Thoracic aorta (tissue), 2 donors: ENCODE results near the gene SLC20A1. TPM values are rescaled to one million over a fixed set of nuclear protein-coding genes. Genes with fewer than 3 reads are reported as not detected.
A peak's percentile ranks its signal among the peaks of the same experiment; 100 is the strongest.

Experiments
- ATAC-seq: fragments of 150-250 bp; one replicate; pipeline ENCODE4 v1.8.0; 2017; ENCODE audit warnings: low read depth; ENCODE audit not compliant: insufficient number of reproducible peaks, low FRiP score
- DNase-seq: peaks from one replicate; pipeline ENCODE4 v3.0.0-alpha.2; 2020; ENCODE audit warnings: low spot score
- H3K27ac ChIP-seq, 2 donors: fragments of 200-600 bp; sonication (generic); 1 replicate in 1 of 2; 2 replicates in 1 of 2; pipeline ENCODE4 v1.5.1; 2016; ENCODE audit warnings: mild to moderate bottlenecking in 2 of 2, moderate library complexity in 2 of 2
- H3K27me3 ChIP-seq: fragments of 200-600 bp; sonication (generic); replicated peaks from 2 replicates; pipeline ENCODE4 v1.6.0; 2016; ENCODE audit warnings: mild to moderate bottlenecking; ENCODE audit not compliant: insufficient read depth
- H3K36me3 ChIP-seq: fragments of 200-600 bp; sonication (generic); one replicate; pipeline ENCODE4 v1.5.1; 2016
- H3K4me1 ChIP-seq, 2 donors: fragments of 200-600 bp; sonication (generic); 1 replicate in 1 of 2; 2 replicates in 1 of 2; pipeline versions ENCODE4 v1.5.1 to v1.6.0; 2016; ENCODE audit warnings: low read depth in 2 of 2, mild to moderate bottlenecking in 1 of 2; ENCODE audit not compliant: control insufficient read depth in 1 of 2
- H3K4me3 ChIP-seq: fragments of 200-600 bp; sonication (generic); 2 replicates; pipeline ENCODE4 v1.5.1; 2016; ENCODE audit warnings: mild to moderate bottlenecking
- H3K9me3 ChIP-seq: fragments of 200-600 bp; sonication (generic); 2 replicates; pipeline ENCODE4 v1.5.1; 2016
- total RNA-seq, 2 donors: library from RNA; depleted of rRNA; stranded (reverse); fragments of >200 nt; gene quantifications; one replicate each; pipeline versions ENCODE4 v1.1.0 to v1.2.3, GENCODE V29; 2016
- TF ChIP-seq, protein P1 (sequence below): fragments of 200-600 bp; sonication (generic); IDR thresholded peaks from one replicate; pipeline ENCODE4 v1.5.1; 2019; ENCODE audit warnings: antibody characterized with exemption

SLC20A1 gene
- total RNA-seq, 2 donors from 2014 or later: 62.3 to 146 TPM

DNA sequence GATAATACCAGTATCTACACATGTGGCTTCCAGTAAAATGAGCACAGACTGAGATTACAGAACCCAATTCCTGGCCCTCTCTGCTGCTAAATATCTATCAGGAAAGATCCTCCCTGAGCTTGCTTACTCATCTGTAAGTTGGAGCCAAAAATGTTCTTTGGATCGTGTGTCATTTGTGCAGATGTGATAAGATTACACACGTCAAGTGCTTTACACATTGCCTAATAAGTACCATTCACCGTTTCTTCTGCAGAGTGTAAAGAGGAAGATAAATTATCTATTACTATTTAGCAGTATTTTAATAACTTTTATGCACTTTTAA, 23.2 kb upstream of the SLC20A1 start:
- Histone ChIP-seq H3K9me3 (no peaks in the 10 kb centered on the region), H3K27ac (no peak overlapping the region), H3K4me3 (no peak overlapping the region), H3K4me1 (peaks cover 11 to 15% of the 10 kb centered on the region in 2 donors), H3K36me3 (no peaks in the 10 kb centered on the region), H3K27me3 (no peaks in the 10 kb centered on the region)
- DNase-seq (no peak), ATAC-seq (no peak)
- TF ChIP-seq, protein P1, sequence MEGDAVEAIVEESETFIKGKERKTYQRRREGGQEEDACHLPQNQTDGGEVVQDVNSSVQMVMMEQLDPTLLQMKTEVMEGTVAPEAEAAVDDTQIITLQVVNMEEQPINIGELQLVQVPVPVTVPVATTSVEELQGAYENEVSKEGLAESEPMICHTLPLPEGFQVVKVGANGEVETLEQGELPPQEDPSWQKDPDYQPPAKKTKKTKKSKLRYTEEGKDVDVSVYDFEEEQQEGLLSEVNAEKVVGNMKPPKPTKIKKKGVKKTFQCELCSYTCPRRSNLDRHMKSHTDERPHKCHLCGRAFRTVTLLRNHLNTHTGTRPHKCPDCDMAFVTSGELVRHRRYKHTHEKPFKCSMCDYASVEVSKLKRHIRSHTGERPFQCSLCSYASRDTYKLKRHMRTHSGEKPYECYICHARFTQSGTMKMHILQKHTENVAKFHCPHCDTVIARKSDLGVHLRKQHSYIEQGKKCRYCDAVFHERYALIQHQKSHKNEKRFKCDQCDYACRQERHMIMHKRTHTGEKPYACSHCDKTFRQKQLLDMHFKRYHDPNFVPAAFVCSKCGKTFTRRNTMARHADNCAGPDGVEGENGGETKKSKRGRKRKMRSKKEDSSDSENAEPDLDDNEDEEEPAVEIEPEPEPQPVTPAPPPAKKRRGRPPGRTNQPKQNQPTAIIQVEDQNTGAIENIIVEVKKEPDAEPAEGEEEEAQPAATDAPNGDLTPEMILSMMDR: no peak

DNA sequence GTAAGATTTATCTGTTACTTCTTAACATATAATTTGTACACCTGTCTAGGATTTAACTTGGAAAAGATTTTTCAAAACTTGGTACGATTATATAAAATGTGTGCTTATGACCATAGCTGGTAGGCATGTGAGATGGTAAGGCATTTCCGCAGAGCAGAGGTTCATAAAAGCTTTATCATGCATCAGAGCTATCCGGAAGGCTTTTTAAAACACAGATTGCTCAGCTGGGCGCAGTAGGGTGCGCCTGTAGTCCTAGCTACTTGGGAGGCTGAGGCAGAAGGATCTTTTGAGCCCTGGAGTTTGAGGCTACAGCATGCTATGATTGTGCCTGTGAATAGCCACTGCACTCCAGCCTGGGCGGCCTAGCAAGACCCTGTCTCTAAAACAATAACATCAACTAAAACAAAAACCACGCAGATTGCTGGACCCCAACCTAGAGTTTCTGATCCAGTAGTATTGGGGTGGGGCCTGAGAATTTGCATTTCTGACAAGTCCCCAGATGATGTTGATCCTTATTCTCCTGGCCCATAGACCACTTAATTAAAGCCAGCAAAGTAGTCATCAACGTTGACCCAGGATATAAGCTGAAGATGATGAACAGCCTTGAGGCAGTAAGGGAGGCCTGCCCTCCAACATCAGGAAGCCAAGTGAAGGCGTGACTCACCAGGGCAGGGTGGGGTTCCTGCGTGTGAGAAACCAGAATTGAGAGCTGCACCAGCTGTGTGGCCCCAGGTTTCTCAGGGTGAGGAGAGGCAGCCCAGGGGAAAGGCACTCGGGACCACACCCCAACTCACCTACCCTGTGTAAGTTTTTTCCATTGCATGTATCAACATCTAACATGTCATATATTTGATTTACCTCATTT, 21.6 kb upstream of the SLC20A1 start:
- DNase-seq: no peak
- Histone ChIP-seq H3K9me3 (no peaks in the 10 kb centered on the region), H3K4me3 (no peak overlapping the region), H3K27ac (no peak overlapping the region), H3K4me1 (peaks cover 18 to 21% of the 10 kb centered on the region in 2 donors), H3K36me3 (no peaks in the 10 kb centered on the region), H3K27me3 (no peaks in the 10 kb centered on the region)
- TF ChIP-seq, protein P1: no peak
- no peak for ATAC-seq

- ATAC-seq (no peak), DNase-seq (no peak)
- TF ChIP-seq, protein P1: no peak
- peak overlapping the region in 1 of 2 donors; percentile 88 for H3K27ac ChIP-seq
- H3K36me3 ChIP-seq: no peaks in the 10 kb centered on the region
- H3K27me3 ChIP-seq: no peaks in the 10 kb centered on the region
- H3K4me1 ChIP-seq: peaks cover 23 to 30% of the 10 kb centered on the region in 2 donors
- H3K9me3 ChIP-seq: no peaks in the 10 kb centered on the region
- H3K4me3 ChIP-seq: no peak overlapping the region
Measured at GRCh38 chr2:112625474-112626114, 20.1 kb upstream of the SLC20A1 start.

- peak overlapping the region; percentile 59 for H3K4me3 ChIP-seq
Measured at GRCh38 chr2:112626604-112627059, 19.1 kb upstream of the SLC20A1 start.

More at GRCh38 chr2:112626604-112627059, 19.1 kb upstream of the SLC20A1 start:
- Histone ChIP-seq H3K27me3 (no peaks in the 10 kb centered on the region), H3K36me3 (no peaks in the 10 kb centered on the region), H3K27ac (peak overlapping the region; percentile 71 to 88), H3K4me1 (peaks cover 28 to 30% of the 10 kb centered on the region in 2 donors), H3K9me3 (no peaks in the 10 kb centered on the region)
- ATAC-seq: peak; percentile 38
- TF ChIP-seq, protein P1: peak; percentile 71
- no peak for DNase-seq
